GM20000 (cell line): ENCODE data around the gene PROCR.
"Not testable (repeated sequence)": the region's sequence is repeated elsewhere in the genome, so short reads cannot be mapped to it uniquely, and the experiment has no call there.

Experiments
- DNase-seq: peaks from one replicate; pipeline ENCODE4 v3.0.0; 2012; ENCODE audit warnings: low spot score
- TF ChIP-seq, protein P1 (sequence below): IDR thresholded peaks from 2 replicates; pipeline ENCODE4 v1.5.1; 2012; ENCODE audit warnings: mild to moderate bottlenecking, control low read depth; ENCODE audit errors: extremely low read depth, missing control alignments

PROCR gene

DNA sequence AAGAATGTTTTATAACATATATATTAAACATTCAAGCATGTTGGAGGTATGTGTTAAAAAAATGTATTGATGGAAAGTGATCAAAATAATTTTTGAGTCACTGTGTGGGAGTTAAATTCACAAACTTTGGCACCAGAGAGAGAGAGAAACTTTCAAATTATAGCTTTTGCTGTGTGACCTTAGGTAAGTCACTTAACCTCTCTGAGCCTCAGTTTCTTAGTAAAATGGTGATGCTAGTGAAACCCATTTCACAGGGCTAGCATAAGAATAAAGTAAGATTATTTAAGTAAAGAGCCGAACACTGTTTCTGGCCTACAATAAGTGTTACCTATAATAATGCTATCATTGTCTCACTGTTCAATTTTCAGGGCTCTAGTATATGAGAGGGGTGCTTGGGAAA is 4.1 kb upstream of the PROCR start:
- TF ChIP-seq, protein P1, sequence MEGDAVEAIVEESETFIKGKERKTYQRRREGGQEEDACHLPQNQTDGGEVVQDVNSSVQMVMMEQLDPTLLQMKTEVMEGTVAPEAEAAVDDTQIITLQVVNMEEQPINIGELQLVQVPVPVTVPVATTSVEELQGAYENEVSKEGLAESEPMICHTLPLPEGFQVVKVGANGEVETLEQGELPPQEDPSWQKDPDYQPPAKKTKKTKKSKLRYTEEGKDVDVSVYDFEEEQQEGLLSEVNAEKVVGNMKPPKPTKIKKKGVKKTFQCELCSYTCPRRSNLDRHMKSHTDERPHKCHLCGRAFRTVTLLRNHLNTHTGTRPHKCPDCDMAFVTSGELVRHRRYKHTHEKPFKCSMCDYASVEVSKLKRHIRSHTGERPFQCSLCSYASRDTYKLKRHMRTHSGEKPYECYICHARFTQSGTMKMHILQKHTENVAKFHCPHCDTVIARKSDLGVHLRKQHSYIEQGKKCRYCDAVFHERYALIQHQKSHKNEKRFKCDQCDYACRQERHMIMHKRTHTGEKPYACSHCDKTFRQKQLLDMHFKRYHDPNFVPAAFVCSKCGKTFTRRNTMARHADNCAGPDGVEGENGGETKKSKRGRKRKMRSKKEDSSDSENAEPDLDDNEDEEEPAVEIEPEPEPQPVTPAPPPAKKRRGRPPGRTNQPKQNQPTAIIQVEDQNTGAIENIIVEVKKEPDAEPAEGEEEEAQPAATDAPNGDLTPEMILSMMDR = no peak
- no peak for DNase-seq

DNA sequence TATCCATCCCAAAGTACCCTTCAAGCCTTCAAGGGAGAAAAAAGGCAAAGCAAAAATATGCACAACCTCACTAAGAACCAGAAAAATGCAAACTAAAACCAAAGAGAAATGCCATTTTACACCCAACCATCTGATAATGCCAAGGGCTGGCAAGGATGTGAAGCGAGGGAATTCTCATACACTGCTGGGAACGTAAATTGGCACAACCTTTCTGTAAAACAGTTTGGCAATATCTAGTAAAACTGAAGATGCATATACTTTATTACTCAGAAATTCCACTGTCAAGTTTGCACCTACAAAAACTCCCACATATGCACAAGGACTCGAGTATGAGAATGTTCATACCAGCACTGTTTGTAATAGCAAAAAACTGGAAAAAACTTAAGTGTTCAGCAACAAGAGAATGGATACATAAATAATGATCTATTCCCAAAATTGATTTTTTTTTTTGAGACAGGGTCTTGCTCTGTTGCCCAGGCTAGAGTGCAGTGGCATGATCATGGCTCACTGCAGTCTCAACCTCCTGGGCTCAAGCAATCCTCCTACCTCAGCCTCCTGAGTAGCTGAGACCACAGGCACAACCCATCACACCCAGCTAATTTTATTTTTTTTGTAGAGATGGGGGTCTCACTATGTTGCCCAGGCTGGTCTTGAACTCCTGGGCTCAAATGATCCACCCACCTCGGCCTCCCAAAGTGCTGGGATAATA is 3.0 kb upstream of the PROCR start:
- DNase-seq = not testable (repeated sequence)

DNA sequence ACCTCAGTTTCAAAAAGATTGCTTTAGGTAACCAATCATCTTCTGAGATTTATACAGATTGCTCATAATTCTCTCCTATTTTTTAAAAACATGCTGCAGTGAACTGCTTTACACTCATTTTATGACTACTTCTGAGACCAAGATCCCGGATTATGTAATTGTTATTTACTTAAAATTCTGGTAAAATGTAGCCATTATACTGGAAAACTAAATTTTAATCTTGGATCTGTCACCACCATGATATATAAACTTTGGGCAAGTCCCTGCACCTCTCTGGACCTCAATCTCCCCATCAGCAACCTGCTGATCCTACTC is 477 bp upstream of the PROCR start:
- TF ChIP-seq, protein P1 = no peak
- no peak for DNase-seq

DNA sequence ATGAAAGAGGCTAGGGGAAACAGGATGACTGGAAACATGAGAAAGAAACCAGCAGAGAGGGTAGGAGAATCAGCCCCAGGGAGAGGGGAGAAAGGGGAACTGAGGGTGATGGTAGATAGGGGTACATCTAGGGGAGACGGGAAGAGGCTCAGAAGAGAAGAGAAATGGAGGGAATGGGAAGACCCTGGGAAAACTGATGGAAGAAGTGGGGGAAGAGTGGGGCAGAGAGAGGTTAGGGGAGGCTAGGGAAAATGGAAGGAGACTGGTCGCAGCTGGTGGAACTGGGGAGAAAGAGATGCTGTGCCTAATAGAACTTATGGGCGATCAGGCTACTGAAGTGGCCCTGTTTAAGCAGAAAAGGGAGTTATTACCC is 548 bp downstream of the PROCR start:
- TF ChIP-seq, protein P1 = no peak
- no peak for DNase-seq

DNA sequence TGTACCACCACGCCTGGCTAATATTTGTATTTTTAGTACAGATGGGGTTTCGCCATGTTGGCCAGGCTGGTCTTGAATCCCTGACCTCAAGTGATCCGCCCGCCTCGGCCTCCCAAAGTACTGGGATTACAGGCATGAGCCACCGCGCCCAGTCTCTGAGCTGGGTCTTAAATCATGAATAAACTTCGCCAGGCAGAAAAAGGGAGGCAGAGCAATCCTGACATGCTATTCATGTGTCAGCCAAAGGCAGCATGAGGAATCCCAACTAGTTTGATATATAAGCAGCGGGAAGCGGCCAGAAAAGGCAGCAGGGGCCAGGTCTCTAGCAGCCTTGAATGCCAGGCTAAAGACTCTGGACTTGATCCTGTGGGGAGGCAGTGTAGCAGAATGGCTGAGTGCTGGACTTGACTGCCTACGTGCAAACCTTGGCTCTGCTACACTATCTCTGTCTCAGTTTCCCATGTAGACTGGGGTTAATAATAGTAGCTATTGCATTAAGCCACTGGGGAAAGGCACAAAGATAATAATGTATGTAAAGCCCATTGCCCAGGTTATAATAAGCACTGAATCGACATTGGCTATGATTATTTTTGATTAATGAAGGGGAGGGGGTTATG is 1.8 kb downstream of the PROCR start:
- TF ChIP-seq, protein P1 = no peak
- no peak for DNase-seq

DNA sequence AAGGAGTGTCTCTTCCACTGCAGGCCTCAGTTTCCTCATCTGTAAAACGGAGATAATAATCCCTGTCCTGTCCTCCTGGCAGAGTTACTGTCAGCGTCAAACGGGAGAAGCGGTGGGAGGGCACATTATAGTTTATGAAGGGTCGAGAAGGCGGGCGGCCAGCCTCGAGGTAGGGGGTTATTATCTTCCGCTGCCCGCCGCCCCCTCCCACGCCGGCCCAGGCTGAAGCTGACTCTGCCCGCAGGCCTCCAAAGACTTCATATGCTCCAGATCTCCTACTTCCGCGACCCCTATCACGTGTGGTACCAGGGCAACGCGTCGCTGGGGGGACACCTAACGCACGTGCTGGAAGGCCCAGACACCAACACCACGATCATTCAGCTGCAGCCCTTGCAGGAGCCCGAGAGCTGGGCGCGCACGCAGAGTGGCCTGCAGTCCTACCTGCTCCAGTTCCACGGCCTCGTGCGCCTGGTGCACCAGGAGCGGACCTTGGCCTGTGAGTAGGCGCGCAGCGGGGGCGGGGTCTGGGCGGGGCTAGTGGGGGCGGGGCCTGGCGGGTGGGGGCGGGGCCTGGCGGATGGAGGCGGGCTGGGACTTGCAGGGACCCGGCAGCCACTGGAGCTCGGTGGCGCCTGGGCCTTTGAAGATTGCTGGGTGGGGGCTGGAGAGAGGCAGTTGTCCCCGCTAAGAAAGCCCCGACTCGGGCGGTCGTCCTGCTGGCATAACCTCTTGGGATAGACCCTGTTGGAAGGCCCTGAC is 2.8 kb downstream of the PROCR start:
- TF ChIP-seq, protein P1 = no peak
- DNase-seq = no peak

DNA sequence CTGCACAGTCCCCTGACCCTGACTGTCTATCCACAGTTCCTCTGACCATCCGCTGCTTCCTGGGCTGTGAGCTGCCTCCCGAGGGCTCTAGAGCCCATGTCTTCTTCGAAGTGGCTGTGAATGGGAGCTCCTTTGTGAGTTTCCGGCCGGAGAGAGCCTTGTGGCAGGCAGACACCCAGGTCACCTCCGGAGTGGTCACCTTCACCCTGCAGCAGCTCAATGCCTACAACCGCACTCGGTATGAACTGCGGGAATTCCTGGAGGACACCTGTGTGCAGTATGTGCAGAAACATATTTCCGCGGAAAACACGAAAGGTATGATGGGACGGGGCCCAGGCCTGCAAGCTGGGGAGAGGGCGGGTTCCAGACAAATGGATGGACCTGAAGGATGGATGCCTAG is 4.3 kb downstream of the PROCR start:
- TF ChIP-seq, protein P1 = no peak
- DNase-seq = no peak
